Stimulated activated CD4-positive, alpha-beta T cell treated with anti-CD3 and anti-CD28 coated beads, TNF-alpha, amount 100 ng/mL, for 24 hours (primary cell): Measurements from ENCODE around the gene MED16.
"Not testable (repeated sequence)": the region's sequence is repeated elsewhere in the genome, so short reads cannot be mapped to it uniquely, and the experiment has no call there.

ENCODE experiments used
- DNase-seq, 3 experiments: peaks; one replicate each; pipeline ENCODE4 v3.0.0-alpha.2; 2020; ENCODE audit warnings: low read depth in 3 of 3

The MED16 gene

DNA sequence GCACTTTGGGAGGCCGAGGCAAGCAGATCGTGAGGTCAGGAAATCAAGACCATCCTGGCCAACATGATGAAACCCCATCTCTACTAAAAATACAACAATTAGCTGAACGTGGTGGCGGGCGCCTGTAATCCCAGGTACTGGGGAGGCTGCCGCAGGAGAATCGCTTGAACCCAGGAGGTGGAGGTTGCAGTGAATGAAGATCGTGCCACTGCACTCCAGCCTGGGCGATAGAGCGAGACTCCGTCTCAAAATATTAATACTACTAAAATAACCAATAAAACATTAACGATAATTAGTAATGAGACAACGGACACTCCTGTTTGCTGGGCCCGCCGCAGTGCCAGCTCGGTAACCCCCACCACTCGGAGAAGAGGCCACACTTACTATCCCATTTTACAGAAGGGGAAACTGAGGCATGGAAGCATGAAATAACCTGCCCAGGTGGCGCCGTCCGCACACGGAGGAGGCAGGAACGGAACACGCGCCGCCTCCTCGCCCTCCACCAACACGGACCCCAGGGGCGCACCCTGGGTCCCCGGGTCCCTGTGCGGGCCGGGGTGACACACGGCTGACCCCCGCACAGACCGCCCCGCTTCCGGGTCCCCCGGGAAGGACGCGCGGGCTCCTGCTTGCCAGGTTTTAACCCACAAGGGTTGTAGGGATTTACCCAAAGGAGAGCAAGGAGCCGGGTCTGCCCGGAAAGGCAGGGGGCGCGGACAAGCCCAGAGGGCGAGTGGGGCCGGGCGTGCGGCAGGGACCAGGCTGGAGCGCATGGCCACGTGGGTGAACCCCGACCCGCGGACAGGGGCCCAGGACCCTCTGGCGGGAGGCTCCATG, 18.4 kb upstream of the MED16 start:
- no peak for DNase-seq

DNA sequence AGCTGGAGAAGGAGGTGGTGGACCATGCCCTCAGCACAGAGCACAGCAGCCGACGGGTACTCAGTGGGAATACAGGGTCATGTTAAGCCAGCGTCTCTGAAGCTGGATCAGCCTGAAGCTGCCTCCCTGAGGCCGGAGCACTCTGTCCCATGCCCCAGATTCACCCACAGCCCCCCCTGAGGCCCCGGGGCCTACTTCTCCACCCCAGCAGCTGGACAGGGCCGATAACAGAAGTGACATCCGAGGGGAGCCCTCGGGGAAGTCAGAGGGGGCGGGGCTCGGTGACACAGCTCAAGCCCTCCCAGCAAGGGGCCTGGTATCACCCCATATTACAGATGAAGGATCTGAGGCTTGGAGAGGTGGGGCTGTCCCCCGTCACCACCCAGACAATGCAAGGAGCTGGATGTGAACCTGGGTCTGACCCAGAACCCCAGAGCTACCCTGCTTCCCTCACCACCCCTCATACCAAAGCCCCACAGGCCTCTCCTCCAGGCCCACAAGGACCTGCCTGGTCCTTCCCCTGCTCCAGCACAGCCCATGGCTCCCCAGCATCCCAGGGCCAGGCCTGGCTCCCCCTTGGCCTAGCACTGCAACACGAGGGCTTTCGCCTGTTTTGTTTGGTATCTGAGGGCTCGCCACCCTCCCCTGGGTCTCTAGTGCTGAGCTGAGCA, 14.3 kb upstream of the MED16 start:
- no peak for DNase-seq

GRCh38 chr19:906480-906879, 13.5 kb upstream of the MED16 start:
- DNase-seq, result no peak

DNA sequence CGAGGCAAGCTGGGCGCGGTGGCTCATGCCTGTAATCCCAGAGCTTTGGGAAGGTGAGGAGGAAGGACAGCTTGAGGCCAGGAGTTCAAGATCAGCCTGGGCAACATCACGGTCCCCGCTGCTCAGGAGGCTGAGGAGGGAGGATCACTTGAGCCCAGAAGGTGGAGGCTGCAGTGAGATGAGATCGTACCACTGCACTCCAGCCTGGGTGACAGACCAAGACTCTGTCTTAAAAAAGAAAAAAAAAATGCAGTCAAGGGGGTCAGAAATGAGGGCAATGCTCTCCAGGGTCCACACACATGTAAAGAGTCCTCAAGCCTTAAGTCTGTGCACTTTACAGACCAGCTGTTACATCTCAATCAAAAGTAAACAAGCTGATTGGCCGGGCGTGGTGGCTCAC, 11.6 kb upstream of the MED16 start:
- DNase-seq, result no peak

GRCh38 chr19:903266-903797, 10.3 kb upstream of the MED16 start:
- DNase-seq, result no peak

GRCh38 chr19:902446-903226, 9.6 kb upstream of the MED16 start:
- DNase-seq, result no peak

- DNase-seq, result no peak
These were observed 9.0 kb upstream of the MED16 start for GRCh38 chr19:902093-902370.

GRCh38 chr19:901216-902092, 8.5 kb upstream of the MED16 start:
- no peak for DNase-seq

DNA sequence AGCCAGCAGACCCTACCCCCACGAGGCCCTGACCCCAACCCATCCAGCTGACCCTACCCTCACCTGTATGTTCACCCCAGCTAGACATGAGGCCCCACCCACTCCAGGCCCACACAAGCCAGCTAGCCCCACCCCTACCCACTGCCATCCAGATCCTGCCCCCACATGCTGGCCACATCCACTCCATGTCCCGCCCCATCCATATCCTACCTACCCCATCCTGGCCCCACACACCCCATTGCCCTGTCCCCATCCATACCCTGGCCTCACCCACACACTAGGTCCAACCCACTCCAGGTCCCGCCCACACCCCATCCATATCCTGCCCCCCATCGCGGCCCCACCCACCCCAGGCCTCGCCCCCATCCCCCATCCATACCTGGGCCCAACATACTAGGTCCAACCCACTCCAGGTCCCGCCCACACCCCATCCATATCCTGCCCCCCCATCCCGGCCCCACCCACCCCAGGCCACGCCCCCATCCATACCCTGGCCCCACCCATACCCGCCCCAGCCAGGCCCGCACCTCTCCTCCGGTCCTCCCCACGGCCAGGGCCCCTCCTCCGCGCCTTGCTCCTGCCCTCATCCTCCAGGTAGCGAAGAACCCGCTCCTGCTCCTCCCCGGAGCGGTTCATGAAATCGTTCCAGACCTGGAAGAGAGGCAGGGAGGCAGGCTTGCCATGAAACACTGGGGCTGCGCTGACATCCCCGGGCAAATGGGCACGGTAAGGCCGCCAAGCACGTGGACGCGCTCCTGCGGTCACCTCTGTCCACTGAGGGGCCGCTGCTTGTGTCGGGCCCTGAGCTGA, 7.5 kb upstream of the MED16 start:
- DNase-seq, result no peak

DNA sequence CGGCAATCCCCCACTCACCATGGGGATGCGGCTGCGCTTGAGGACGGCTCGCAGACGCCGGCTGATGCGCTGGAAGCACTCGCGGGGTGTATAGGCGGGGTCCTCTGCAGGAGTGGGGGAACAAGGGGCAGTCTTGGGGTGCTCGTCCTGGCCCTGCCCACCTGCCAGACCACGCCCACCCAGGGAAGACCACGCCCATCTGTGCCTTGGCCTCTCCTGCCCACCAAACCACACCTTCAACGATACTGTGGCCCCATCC, 7.0 kb upstream of the MED16 start:
- DNase-seq, result no peak

DNA sequence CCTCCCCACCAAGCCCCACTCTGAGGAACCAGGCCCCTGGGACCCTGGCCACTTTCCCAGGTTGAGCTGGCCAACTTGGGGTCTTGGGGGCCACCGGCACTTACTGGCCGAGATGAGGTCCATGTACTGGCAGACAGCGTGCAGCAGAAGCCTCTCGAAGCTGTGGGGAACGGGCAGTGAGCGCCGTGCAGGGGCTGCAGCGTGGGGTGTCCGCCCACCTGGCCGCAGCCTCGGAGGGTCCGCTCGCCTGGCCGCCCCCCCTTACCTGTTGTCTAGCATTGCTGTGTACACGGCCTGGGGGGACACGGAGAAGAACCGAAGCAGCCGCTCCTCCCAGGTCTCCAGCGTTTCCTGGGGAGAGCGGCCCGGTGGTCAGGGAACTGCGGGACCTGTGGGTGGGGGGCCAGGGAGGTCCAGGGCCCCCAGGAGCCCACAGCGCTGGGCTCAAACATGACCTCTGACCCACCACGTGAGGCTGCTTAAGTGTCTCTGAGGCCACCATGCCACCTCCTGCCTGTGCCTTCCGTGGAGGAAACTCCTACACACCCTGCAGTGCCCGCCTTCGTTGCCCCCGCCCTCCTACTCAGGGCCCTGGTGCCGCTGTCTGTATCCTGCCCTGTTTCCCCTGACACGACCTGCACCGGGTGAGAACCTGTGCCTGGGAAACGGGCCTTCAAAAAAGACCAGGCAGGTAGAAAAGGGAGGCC, 6.5 kb upstream of the MED16 start:
- DNase-seq, result no peak

DNA sequence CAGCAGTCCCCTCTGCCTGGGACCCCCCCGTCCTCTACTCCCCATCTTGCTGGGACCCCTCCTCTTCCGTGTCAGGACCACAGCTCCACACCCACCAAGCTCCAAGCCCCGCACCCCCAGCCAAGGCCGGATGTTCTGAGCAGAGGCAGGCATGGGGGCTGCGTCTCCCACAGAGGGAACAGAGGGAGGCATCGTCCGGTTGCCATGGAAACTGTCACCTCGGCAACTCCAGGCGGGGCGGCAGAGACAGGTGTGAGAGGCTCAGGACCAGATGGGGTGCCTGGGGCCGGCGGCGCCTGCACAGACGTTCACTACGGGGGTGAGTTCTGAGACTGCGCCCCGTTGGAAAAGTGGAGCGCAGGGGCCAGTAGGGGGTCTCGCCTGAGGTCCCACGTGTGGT, 5.7 kb upstream of the MED16 start:
- no peak for DNase-seq

GRCh38 chr19:897442-898039, 4.6 kb upstream of the MED16 start:
- DNase-seq, result no peak

DNA sequence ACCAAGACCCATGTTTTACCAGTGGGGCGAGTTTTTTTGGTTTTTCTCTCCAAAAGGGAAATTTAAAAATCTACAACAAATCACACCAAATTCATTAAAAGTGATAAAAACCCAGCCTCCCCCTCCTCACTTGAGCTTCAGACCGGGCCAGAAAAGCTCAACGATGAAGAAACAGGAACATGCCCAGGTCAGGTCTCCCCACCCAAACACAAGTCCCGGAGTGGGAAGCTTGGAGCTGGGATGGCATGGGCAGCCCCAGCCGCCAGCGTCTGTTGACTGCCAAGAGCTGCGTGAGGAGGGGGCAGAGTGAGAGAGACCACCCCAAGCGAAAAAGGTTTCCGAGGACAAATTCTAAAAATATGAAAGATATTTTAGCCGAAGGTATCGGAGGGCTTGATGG, 4.0 kb upstream of the MED16 start:
- no peak for DNase-seq

- no peak for DNase-seq
These were observed 3.4 kb upstream of the MED16 start for GRCh38 chr19:896434-896833.

DNA sequence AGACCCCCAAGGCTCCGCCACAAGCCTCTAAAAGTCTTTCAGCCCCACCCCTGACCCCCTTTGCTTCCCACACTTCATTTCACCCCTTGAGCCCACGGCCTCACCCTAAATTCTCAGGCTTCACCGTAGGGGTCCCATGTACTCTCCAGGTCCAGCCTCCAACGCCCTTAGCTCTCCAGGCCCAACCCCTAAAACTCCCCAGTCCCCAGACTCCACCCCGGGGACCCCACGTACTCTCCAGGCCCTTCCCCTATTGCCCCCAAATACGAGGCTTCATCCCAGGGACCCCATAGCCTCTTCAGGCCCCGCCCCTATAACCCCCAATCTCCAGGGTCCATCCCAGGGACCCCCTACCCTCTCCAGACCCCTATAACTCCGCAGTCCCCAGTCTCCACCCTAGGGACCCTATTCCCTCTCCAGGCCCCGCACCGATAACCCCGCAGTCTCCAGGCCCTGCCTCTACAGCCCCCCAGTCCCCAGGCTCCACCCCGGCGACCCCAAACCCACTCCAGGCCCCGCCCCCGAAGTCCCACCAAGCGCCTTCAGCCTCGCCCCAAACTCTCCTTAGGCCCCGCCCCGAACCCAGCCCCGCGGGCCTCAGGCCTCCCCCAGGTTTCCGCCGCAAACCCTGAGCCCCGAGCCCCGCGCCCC, 619 bp downstream of the MED16 start:
- no peak for DNase-seq

GRCh38 chr19:891421-892200, 1.4 kb downstream of the MED16 start:
- not testable (repeated sequence) for DNase-seq

DNA sequence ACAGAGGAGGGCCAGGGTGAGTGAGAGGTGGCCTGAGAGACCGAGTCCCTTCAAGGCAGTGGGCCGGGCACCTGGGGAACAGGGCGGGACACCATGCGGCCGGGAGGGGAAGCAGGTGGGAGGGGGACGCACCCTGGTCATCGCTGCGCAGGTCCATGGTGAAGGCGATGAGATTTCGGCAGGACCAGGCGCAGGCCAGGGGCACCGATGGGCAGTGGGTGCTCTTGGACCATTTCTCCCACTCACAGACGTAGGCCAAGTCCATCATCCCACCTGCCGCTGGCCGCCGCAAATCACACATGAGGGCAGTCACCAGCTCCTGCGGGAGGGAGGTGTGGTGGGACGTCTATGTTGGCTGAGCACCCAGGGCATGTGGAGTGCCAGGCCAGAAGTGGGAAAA, 2.2 kb downstream of the MED16 start:
- DNase-seq, result no peak
